Aorta (tissue), 5 donors: ENCODE data around the gene MRPS34. TPM values are rescaled to one million over a fixed set of nuclear protein-coding genes. Genes with fewer than 3 reads are reported as not detected.
A peak's percentile ranks its signal among the peaks of the same experiment; 100 is the strongest.
"Not testable (repeated sequence)": the region's sequence is repeated elsewhere in the genome, so short reads cannot be mapped to it uniquely, and the experiment has no call there.

Experiments used
- ATAC-seq: fragments of 200-7000 bp; cut with Tn5 transposase; one replicate; pipeline ENCODE4 v1.9.1; 2022; ENCODE audit warnings: moderate library complexity; ENCODE audit not compliant: low FRiP score
- DNase-seq, 2 donors: peaks; one replicate each; pipeline ENCODE4 v3.0.0-alpha.2; 2020
- H3K27ac ChIP-seq, 2 donors: one replicate each; pipeline ENCODE4 v1.5.1; 2013; ENCODE audit warnings: low read length in 2 of 2, mild to moderate bottlenecking in 2 of 2, moderate library complexity in 2 of 2, control low read depth in 1 of 2, inconsistent platforms in 1 of 2, low read depth in 1 of 2
- H3K27me3 ChIP-seq, 2 donors: one replicate each; pipeline ENCODE4 v1.6.1; 2013; ENCODE audit warnings: control low read depth in 1 of 2, low read length in 1 of 2, mild to moderate bottlenecking in 1 of 2, moderate library complexity in 1 of 2; ENCODE audit not compliant: insufficient read depth in 2 of 2, control insufficient read depth in 1 of 2
- H3K36me3 ChIP-seq, 2 donors: one replicate each; pipeline ENCODE4 v1.6.1; 2013; ENCODE audit warnings: control low read depth in 1 of 2, low read length in 1 of 2, mild to moderate bottlenecking in 1 of 2; ENCODE audit not compliant: insufficient read depth in 2 of 2, control insufficient read depth in 1 of 2
- H3K4me1 ChIP-seq, 2 donors: one replicate each; pipeline ENCODE4 v1.6.1; 2013; ENCODE audit warnings: low read length in 2 of 2, control low read depth in 1 of 2, mild to moderate bottlenecking in 1 of 2, moderate library complexity in 1 of 2; ENCODE audit not compliant: insufficient read depth in 2 of 2, control insufficient read depth in 1 of 2
- H3K4me3 ChIP-seq, 2 donors: one replicate each; pipeline ENCODE4 v1.5.1; 2013; ENCODE audit warnings: low read length in 2 of 2, control low read depth in 1 of 2, mild to moderate bottlenecking in 1 of 2
- H3K9me3 ChIP-seq: one replicate; pipeline ENCODE4 v1.6.1; 2013; ENCODE audit warnings: mild to moderate bottlenecking, low read length; ENCODE audit not compliant: control insufficient read depth
- WGBS, 2 donors: extraction: QIAGEN DNeasy Blood & Tissue Kit; methylation state at CpG; one replicate each; pipeline ENCODE4 v1.1.7; 2013; 5-methylcytosine and 5-hydroxymethylcytosine counted together
- intact Hi-C, 2 donors: fragments of 100-400 bp; cut with DNase I; formaldehyde crosslinking; loops; one replicate each; pipeline versions ENCODE4 v1.14.2 to v1.15.0; 2022
- polyA plus RNA-seq, 2 donors: library from polyadenylated mRNA; stranded (reverse); fragments of 200-250 nt; gene quantifications; one replicate each; pipeline ENCODE4 v1.2.3, GENCODE V29; 2013
- total RNA-seq, 2 donors: library from RNA; stranded (reverse); fragmentation: NEBNext Ultra II Directional; extraction: Animal tissue kit (Norgen Biotek cat#: 25700); gene quantifications; one replicate each; pipeline ENCODE4 v1.2.1, GENCODE V29; 2021
- donor health status: healthy with polysubstance abuse.
- donor health status: Bipolar disorder and iron deficiency.
- donor health status: DM: no; HTN: no; CAD: no.
- donor health status: DM: no; HTN: no; CAD: no.
- donor health status: DM: yes; HTN: yes; CAD: no.

Gene MRPS34
- total and polyA plus RNA-seq, 4 donors = 36.5 to 74.2 (median 54.1) TPM

GRCh38 chr16:1734816-1735215 is 38.1 kb downstream of the MRPS34 start:
- ATAC-seq = peak; percentile 19
- H3K4me1 ChIP-seq = no peaks in the 10 kb centered on the region
- H3K27me3 ChIP-seq = no peaks in the 10 kb centered on the region
- intact Hi-C loops = no loop called here
- no peaks in the 10 kb centered on the region for H3K9me3 ChIP-seq
- H3K36me3 ChIP-seq = no peaks in the 10 kb centered on the region
- 97 to 98% methylated on average over 22 of the region's 22 CpGs for WGBS, 2 donors
- no peak overlapping the region for H3K4me3 ChIP-seq
- no peak for DNase-seq
- H3K27ac ChIP-seq = no peak overlapping the region

- ATAC-seq = no peak
Observed at GRCh38 chr16:1734123-1734522, 38.8 kb downstream of the MRPS34 start.

GRCh38 chr16:1732551-1732987 is 40.4 kb downstream of the MRPS34 start:
- intact Hi-C loops, DNase-seq, H3K4me1 ChIP-seq, H3K27ac ChIP-seq, H3K4me3 ChIP-seq, H3K36me3 ChIP-seq, H3K27me3 ChIP-seq, H3K9me3 ChIP-seq, ATAC-seq: not testable (repeated sequence)
- 82 to 87% methylated on average over 21 of the region's 21 CpGs for WGBS, 2 donors

More at GRCh38 chr16:1734123-1734522, 38.8 kb downstream of the MRPS34 start:
- no peak overlapping the region for H3K4me3 ChIP-seq
- DNase-seq = no peak
- H3K4me1 ChIP-seq = no peaks in the 10 kb centered on the region
- H3K36me3 ChIP-seq = no peaks in the 10 kb centered on the region
- no peaks in the 10 kb centered on the region for H3K27me3 ChIP-seq
- no peaks in the 10 kb centered on the region for H3K9me3 ChIP-seq
- intact Hi-C loops = no loop called here
- no peak overlapping the region for H3K27ac ChIP-seq
- 92 to 94% methylated on average over 21 to 22 of the region's 22 CpGs for WGBS, 2 donors

- no peaks in the 10 kb centered on the region for H3K4me1 ChIP-seq
- H3K36me3 ChIP-seq = no peaks in the 10 kb centered on the region
- 85 to 87% methylated on average over 14 of the region's 14 CpGs for WGBS, 2 donors
- H3K4me3 ChIP-seq = no peak overlapping the region
- H3K27me3 ChIP-seq = no peaks in the 10 kb centered on the region
- no peaks in the 10 kb centered on the region for H3K9me3 ChIP-seq
- intact Hi-C loops = no loop called here
- no peak for ATAC-seq
- H3K27ac ChIP-seq = no peak overlapping the region
- no peak for DNase-seq
Observed at GRCh38 chr16:1732071-1732470, 40.9 kb downstream of the MRPS34 start.

- Histone ChIP-seq H3K36me3 (no peaks in the 10 kb centered on the region), H3K27me3 (no peaks in the 10 kb centered on the region), H3K4me1 (no peaks in the 10 kb centered on the region), H3K27ac (no peak overlapping the region), H3K4me3 (no peak overlapping the region), H3K9me3 (no peaks in the 10 kb centered on the region)
- 75 to 78% methylated on average over 7 of the region's 7 CpGs for WGBS, 2 donors
- intact Hi-C loops = no loop called here
- DNase-seq = no peak
- no peak for ATAC-seq
Observed at GRCh38 chr16:1731603-1732002, 41.3 kb downstream of the MRPS34 start.

- H3K4me3 ChIP-seq = no peak overlapping the region
- WGBS, 2 donors = 88 to 89% methylated on average over 7 of the region's 7 CpGs
- ATAC-seq (no peak), DNase-seq (no peak)
- intact Hi-C loops = no loop called here
- no peaks in the 10 kb centered on the region for H3K9me3 ChIP-seq
- H3K36me3 ChIP-seq = no peaks in the 10 kb centered on the region
- no peak overlapping the region for H3K27ac ChIP-seq
- H3K27me3 ChIP-seq = no peaks in the 10 kb centered on the region
- H3K4me1 ChIP-seq = no peaks in the 10 kb centered on the region
Observed at GRCh38 chr16:1731073-1731472, 41.9 kb downstream of the MRPS34 start.

GRCh38 chr16:1729445-1729844 is 43.5 kb downstream of the MRPS34 start:
- H3K4me1 ChIP-seq = no peaks in the 10 kb centered on the region
- no peak for DNase-seq
- 93% methylated on average over 35 of the region's 35 CpGs for WGBS, 2 donors
- ATAC-seq = no peak
- intact Hi-C loops = no loop called here
- H3K27ac ChIP-seq = no peak overlapping the region
- peaks cover 0 to 2% of the 10 kb centered on the region in 2 donors for H3K36me3 ChIP-seq
- no peaks in the 10 kb centered on the region for H3K27me3 ChIP-seq
- no peak overlapping the region for H3K4me3 ChIP-seq
- no peaks in the 10 kb centered on the region for H3K9me3 ChIP-seq

GRCh38 chr16:1729026-1729425 is 43.9 kb downstream of the MRPS34 start:
- no peak for DNase-seq
- Histone ChIP-seq H3K27me3 (no peaks in the 10 kb centered on the region), H3K36me3 (peaks cover 0 to 3% of the 10 kb centered on the region in 2 donors), H3K9me3 (no peaks in the 10 kb centered on the region), H3K4me3 (no peak overlapping the region), H3K4me1 (no peaks in the 10 kb centered on the region), H3K27ac (no peak overlapping the region)
- 96 to 97% methylated on average over 18 of the region's 18 CpGs for WGBS, 2 donors
- intact Hi-C loops = no loop called here
- ATAC-seq = no peak

- no peak for ATAC-seq
- peaks cover 0 to 3% of the 10 kb centered on the region in 2 donors for H3K36me3 ChIP-seq
- 89 to 91% methylated on average over 37 of the region's 37 CpGs for WGBS, 2 donors
Observed at GRCh38 chr16:1727651-1728624, 45.0 kb downstream of the MRPS34 start.

More at GRCh38 chr16:1727651-1728624, 45.0 kb downstream of the MRPS34 start:
- Histone ChIP-seq H3K4me1 (no peaks in the 10 kb centered on the region), H3K4me3 (no peak overlapping the region), H3K27ac (no peak overlapping the region), H3K9me3 (no peaks in the 10 kb centered on the region), H3K27me3 (no peaks in the 10 kb centered on the region)
- intact Hi-C loops = no loop called here
- no peak for DNase-seq
